NOMO-1 treated with DMSO at 0.1 percent for 48 hours (cell line): ENCODE results near the gene IRF8.

Experiments used
- DNase-seq: peaks from one replicate; lab custom pipeline; 2025; ENCODE audit not compliant: unreplicated experiment; lab: John Stamatoyannopoulos, UW

IRF8 gene

DNA sequence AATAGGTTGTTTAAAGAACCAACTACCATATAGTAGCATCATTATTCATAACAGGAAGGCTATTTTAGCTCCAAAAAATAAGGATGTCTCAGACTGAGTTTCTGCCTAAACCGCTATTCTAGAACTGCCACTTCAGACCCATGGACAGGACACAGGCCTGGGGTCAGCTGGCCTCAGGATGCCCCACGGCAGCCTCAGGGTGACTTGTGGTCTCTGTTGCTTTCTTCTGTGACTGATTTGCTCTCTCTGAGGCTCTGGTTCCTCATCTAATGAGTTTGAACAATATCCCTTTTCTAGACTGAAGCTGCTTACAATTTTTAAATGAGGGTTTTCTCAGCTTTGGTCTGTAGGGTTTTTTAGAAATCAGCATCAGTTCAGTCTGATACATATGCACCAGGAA lies 31.8 kb upstream of the IRF8 start:
- peak; percentile 7 for DNase-seq

DNA sequence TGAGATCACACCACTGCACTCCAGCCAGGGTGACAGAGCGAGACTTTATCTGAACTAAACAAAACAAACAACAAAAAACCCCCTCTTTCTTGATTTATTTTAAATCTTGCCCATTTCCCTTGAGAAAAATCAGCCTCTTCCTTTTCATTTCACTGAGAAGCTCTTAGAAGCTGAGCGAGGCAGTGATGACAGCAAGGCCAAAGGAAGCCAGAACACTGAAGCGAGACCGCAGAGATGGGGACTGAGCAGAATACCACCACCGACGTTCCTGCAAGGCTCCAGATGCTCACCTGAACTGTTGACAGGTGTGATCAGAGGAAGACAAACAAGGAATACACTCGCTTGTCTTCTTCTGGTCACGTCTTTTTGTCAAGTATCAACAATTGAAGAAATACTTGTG lies 30.5 kb upstream of the IRF8 start:
- DNase-seq: no peak

DNA sequence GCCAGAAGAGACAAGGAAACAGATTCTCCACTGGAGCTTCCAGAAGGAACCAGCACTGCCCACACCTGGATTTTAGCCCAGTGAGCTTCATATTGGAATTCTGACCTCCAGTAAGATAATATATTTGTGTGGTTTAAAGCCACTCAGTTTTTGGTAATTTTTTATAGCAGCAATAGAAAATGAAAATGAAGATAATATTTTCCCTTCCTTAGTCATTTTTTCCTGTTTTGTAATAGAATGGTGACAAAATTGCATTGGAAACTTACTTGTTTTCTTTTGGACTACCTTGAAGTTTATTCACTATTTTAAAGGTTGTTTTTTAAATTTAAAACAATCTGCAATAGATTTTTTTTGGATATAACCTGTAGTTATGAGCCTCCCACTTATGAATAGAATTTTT lies 29.8 kb upstream of the IRF8 start:
- DNase-seq: no peak

DNA sequence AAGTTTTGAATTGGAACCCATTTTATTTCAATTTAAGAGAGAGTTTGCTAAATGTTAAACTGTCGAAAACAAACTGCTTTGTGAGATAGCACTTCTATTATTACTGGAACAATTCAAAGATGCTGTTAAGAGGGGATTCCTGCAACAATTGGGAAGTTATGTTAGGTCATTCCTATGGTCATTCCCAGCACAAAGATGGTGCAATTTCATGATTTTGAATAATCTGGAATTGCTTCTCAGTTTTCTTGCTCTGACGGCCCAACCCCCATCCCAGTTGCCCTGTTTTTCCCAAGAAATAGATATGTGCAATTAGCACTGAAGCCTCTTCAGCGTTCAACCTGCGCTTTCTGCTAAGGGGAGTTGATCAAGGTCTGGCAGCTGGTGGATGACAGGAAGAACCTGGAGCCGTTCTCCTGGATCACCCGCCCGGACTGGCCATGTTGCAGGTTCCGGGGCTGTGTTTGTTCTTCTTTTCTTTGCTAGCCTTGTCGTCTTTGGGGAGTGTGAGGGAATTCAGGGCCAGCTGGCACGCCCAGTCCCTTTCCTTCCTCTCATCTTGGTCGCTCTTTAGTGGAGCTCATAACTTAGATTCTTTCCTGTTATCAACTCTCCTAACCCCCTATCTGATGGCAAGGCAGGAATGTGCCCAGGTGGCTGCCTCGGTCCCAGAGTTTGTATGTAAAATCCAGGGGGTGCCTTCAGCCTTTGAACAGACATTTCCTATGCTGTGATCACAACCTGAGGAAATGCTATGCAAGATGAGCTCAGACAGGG lies 29.0 kb upstream of the IRF8 start:
- DNase-seq: peak; percentile 20

DNA sequence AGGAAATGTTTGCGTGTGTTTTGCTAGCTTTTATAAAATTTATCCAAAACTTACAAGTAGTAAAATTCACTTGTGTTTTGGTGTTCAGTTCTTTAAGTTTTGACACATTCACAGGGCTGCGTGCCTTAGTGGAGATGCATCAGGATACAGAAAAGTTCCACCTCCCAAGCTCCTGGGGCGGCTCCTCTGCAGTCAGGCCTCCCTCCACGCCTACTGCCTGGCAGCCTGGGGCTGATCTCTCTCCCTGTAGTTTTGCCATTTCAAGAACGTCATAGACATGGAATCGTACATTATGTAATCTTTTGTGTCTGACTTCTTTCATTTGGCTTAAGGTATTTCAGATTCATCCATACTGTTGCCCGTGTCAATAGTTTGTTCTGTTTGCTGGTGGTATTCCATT lies 27.2 kb upstream of the IRF8 start:
- DNase-seq: no peak

DNA sequence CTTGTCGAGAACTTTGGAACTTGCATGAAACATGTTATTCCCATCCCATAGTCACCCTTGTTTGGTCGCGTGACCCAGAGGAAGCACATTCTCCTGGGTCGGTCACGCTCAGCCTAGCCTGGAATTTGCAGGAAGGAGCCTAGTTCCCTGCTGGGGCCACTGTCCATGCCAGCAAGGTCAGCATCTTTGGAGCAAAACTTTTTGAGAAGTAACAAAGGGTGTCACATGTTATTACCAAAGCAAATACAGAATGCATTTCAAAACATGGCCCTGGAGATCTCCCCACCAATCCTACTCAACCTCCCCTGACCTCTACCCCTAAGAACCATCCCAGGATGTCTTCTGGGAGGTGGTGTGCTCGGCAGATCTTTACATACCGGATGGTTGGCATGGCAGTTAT lies 26.2 kb upstream of the IRF8 start:
- no peak for DNase-seq

DNA sequence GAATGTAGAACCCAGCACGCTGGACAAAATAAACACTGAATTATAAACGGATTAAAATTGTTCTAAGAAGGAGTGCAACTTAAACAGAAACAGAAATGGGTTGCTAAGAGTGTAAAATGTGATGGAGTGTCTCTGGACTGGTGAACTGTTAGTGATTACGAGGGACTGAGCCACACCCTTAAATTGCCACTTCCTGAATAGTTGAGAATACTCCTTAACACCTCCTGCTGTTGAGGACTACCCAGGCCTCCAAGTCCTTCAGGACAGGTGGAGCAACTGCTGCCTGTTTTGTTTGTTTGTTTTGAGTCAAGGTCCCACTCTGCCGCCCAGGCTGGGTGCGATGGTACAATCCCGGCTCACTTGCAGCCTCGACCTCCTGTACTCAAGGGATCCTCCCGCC lies 25.8 kb upstream of the IRF8 start:
- peak; percentile 53 for DNase-seq

DNA sequence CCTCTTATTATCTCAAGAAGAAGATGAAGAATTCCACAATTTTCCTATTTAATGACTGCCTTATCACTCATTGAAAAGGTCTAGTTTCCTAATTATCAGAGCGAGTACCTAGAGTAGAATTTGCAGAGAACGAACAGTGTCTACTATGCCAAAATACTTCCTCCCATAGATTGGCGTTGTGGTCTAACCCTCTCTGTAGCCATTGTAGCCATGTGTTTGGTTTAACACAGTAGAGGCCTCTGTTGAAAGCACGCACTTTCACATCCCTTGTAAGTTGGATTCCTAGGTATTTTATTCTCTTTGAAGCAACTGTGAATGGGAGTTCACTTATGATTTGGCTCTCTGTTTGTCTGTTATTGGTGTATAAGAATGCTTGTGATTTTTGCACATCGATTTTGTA lies 24.9 kb upstream of the IRF8 start:
- DNase-seq: peak; percentile 86

DNA sequence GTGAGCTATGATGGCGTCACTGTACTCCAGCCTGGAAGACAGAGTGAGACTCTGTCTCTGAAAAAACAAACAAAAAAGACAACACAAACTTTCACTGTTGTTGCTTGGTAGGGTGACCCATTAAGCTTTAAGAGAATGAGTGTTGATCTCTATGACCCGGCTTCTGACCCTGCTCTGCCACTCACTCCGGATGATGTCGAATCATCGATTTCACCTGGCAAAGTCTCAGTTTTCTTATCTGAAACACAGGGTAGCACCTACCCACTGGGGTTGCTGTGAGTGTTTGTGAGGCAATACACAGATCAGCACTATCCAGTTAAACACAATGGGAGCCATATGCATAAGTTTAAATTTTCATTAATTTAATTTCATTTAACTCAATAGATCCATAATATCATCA lies 20.6 kb upstream of the IRF8 start:
- no peak for DNase-seq

DNA sequence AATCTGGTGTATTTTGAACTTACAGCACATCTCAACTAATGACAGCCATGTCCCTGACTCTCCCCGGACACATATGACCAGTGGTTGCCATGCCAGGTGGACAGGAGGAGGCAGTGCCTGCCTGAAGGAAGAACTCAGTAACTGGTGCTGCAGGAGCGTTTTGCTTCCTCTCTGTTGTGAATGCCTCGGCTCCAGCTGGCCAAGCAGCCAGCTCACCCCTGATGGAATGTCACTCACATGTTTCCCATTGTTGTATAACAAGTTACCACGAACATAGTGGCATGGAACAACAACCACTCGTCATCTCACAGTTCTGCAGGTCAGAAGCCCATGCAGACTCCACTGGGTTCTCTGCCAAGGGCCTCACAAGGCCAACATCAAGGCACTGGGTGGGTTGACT lies 20.1 kb upstream of the IRF8 start:
- no peak for DNase-seq

DNA sequence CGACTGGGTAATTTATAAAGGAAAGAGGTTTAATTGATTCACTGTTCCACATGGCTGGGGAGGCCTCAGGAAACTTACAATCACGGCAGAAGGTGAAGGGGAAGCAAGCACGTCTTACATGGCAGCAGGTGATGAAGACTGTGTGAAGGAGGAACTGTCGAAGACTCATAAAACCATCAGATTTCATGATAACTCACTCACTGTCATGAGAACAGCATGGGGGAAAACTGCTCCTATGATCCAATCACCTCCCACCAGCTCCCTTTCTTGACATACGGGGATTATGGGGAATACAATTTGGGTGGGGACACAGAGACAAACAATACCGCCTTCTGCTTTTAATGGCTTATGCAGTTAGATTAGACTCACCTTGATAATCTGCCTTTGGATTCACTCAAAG lies 19.4 kb upstream of the IRF8 start:
- DNase-seq: no peak

DNA sequence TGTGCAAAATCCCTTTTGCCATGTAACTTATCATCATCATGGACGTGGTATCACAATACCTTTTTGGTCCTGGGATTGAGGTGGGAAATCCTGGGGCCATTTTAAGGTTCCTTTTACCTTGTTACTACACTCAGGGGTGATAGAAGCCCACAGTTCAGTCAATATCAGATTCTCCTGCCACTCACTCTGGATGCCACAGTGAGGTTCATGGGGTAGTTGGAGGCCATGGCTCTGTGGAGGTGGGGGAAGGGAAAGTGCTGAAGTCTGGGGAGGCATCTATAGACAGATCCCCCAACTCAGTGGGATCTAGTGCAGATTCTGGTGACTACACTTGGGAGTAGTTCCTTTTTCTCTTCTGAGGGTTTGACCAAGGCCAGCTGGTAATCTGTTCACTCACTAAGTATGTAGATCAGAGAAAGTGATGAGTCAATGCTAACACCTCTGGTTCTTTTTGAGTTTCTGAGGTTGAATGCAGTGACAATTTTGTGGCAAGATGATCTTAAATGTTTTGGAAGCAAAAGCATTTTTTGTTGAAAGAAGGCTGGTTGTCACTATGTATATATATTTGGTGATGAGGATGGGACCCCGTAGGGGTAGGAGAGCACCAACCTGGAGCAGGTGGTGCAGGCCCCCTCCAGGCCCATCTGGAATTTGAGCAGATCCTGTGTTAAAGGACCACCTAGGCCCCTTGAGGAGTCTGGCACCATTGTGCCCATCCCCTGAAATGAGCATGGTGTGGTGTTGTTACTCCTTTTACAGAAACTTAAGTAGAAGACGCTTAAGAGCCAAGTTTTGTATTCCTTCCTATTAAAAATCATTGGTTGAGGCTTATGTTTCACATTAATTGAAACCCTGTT lies 18.8 kb upstream of the IRF8 start:
- DNase-seq: peak; percentile 30

DNA sequence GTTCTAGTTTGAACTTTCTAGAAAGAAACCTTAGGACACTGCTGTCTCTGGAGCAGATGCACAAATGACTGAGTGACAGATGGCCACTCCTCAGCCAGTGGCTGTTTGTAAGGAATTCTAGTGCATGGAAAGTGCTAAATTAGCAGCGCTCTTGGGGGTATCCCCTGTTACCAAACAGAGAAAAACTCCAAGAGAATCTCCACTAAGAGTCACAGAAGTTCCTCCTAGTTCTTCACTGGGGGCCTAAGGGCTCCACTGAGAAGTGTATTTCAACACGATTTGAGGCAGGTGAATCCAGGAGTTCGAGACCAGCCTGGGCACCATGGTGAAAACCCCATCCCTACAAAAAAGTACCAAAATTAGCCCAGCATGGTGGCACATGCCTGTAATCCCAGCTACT lies 18.1 kb upstream of the IRF8 start:
- DNase-seq: no peak

DNA sequence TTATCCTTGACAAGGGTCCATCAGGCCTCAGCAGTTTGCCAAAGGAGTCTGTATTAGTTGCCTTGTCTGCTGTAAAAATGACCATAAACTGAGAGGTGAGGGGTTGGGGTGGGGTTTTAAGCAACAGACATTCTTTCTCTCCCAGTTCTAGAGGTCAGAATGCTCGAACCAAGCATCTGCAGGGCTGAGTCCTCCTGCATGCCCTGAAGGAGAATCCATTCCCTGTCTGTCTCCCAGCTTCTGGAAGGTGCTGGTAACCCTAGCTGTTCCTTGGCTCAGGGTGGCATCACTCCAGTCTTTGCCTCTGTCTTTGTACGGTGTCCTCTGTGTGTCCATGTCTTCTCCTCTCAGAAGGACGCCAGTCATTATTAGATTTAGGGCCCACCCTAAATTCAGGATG lies 17.5 kb upstream of the IRF8 start:
- DNase-seq: no peak

DNA sequence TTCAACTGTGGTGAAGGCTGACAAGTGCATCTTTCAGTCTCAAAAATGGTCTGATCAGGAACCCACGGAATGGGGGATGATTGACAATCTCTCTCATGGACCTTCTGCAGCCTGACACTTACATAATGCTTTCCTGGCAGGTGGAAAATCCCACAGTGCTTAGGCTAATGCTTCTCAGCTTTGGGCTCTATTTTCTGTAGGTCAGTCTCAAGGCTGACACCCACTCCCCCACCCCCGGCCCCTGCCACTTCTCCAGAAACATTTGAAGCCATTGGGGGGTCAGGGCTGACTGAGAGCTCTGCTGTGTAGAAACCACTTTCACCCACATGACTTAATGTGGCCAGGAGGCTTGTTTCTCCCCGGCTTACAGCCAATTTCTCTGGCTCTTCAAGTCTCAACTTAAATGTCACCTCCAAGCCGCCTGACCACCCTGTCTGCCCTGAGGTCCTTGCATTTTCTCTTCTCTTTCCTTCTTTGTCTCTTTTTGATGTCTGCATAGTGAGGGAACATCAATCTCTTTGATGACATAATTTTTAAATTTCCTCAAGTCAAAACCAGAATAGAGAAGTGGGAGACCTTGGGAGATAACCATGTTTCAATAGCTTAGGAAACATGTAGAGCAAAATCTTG lies 16.7 kb upstream of the IRF8 start:
- peak; percentile 62 for DNase-seq

DNA sequence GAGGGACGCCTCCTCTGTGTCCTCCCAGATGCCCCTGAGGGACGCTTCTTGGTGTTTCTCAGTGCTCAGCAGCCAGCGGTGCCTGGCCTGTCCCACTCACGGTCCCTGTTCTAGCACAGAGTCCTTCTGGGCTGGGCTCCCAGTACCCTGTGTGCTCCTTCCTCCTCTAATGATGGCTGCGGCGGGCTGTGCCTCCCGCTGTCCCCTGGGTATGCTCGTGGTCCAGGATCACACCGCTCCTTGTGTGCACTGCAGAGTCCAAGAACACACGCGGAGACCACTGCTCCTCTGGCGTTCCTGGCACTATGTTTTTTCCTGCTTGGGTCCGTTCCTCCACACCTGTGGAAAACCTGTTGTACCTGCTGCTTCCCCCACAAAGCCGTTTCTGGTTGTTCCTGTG lies 15.1 kb upstream of the IRF8 start:
- no peak for DNase-seq

DNA sequence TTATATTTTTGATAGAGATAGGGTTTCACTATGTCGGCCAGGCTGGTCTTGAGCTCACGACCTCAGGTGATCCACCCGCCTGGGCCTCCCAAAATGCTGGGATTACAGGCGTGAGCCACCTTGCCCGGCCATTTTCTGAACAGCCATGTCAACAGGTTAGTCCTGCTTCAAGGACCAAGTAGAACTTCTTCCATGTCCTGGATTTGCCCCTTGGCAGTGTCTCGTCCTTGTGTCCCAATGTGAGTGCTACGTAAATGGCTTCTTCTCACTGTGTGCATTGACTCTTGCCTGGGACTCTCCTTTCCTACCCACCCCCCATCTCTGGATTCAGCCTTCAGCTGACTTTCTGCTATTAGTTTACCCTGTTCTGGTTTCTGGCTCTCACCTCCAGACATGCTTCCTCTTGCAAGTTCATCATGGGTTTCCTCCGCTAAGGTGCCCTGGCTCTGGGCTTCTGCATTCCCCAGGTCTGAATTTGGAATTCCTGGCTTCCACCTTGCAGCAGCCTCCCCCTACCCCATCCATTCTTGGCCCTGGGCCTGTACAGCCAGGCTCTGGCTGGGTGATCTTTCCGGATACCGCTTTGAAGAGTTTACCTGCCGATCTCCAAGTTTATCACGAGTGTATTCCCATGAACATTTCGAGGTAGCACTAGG lies 14.0 kb upstream of the IRF8 start:
- DNase-seq: no peak

DNA sequence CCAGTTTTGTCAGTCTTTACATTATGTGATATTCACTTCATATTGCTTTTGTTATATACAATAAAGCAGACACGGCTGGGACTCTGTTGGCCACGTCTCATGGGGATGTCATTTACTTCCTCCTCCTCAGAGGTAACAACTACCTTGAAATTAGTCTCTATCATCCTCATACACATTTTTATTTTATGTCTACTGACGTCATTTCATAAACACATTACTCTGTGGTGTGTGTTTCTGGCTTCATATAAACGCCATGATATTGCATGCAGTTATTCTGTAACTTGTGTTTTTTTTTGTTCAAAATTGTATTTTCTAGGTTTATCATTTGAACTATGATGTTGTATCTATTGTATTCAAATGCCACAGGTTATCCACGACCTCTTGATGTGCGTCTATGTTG lies 13.4 kb upstream of the IRF8 start:
- no peak for DNase-seq

DNA sequence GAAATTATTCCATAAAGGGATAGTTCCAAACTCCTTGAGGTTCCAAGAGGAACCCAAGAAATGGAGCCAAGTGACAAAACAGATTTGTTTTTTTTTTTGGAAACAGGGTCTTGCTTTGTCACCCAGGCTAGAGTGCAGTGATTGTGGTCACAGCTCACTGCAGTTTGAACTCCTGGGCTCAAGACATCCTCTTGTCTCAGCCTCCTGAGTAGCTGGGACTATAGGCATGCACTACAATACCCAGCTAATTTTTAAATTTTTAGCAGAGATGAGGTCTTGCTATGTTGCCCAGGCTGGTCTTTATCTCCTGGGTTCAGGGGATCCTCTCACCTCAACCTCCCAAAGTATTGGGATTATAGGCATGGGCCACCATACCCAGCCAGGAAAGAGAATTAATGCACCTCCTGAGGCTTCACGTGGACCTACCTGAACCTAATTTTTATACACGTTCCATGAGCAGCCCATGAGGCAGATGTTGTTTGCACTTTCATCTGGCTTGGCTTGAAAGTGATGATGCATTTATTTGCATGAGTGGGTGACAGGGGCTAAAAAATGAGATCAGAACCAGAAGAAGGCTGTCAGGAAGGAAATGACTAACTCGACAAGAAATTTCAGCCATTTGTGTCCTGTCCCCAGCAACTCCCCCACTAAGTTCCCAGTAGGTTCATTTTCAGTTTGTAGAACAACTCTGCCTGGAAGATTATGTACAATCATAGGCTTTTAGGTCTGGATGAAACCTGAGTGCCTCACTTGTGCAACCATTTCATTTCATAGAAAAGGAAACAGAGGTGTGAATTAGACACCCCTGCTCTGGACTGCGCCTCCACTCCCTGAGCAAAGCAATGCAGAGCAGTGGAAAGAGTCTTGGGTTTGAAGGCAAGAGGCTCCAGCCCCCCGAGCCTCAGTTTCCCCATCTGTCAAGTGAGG lies 10.3 kb upstream of the IRF8 start:
- DNase-seq: peak; percentile 87

DNA sequence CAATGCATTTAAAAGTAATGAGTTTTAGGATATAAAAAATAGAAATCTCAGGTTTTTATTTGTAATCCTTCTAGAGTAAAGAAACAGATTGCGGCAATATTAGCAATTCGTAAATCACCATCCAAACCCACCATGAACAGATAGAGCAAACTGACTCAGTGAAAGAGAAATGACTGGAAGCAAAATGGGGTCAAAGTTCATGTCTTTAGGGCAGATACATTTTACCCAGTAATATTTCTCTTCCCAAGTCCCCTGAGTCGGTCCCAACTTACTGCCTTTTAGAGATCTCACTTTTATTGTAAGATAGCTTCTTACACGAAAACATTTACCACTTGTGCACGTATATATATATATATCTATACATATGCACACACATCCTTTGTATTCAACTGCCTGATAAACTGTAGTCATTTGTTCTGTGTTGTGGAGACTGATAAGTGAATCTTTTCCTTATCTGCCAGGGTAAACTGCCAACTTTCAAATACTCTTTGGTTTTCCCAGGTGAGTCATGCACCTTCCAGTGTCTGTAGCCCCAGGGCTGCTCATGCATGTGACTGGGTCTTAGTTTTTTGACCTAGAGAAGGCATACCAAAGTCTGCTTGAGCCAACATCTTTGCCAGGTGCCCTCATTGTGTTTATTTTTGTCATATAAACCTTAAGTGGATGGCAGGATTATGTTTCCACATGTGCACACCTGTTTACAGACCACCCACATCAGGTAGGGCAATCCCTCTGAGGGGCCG lies 7.8 kb upstream of the IRF8 start:
- DNase-seq: no peak
